C4-2B (cell line): Measurements from ENCODE around the gene NDEL1.
A peak's percentile ranks its signal among the peaks of the same experiment; 100 is the strongest.

Experiments used
- H3K27ac ChIP-seq: fragments of 450-650 bp; 2 replicates; pipeline ENCODE4 v1.5.1; 2017
- CTCF ChIP-seq: fragments of 450-650 bp; conservative IDR thresholded peaks from 2 replicates; pipeline ENCODE4 v1.5.1; 2017; ENCODE audit warnings: mild to moderate bottlenecking
- ZFX ChIP-seq: fragments of 450-650 bp; IDR thresholded peaks from 2 replicates; pipeline ENCODE4 v1.6.1; 2017

The NDEL1 gene

GRCh38 chr17:8417806-8418205 lies 17.9 kb upstream of the NDEL1 start:
- no peak overlapping the region for H3K27ac ChIP-seq
- TF ChIP-seq CTCF (no peak), ZFX (no peak)

- no peak overlapping the region for H3K27ac ChIP-seq
- TF ChIP-seq CTCF (no peak), ZFX (no peak)
Observed at GRCh38 chr17:8418471-8418870, 17.2 kb upstream of the NDEL1 start.

GRCh38 chr17:8419305-8419704 lies 16.4 kb upstream of the NDEL1 start:
- no peak for TF ChIP-seq CTCF
- no peak for TF ChIP-seq ZFX
- no peak overlapping the region for H3K27ac ChIP-seq

GRCh38 chr17:8420041-8420934 lies 15.4 kb upstream of the NDEL1 start:
- TF ChIP-seq CTCF (no peak), ZFX (no peak)
- peak overlapping the region; percentile 17; the same call in 1 of the 2 replicates for H3K27ac ChIP-seq

GRCh38 chr17:8421571-8421970 lies 14.1 kb upstream of the NDEL1 start:
- no peak for TF ChIP-seq CTCF
- no peak for TF ChIP-seq ZFX
- no peak overlapping the region for H3K27ac ChIP-seq

GRCh38 chr17:8426094-8426720 lies 9.5 kb upstream of the NDEL1 start:
- H3K27ac ChIP-seq, result no peak overlapping the region
- TF ChIP-seq ZFX, result no peak
- TF ChIP-seq CTCF, result no peak

GRCh38 chr17:8426802-8427201 lies 8.9 kb upstream of the NDEL1 start:
- TF ChIP-seq ZFX, result no peak
- TF ChIP-seq CTCF, result no peak
- no peak overlapping the region for H3K27ac ChIP-seq
